Forelimb muscle (tissue), 1 donor: ENCODE measurements around the gene PSD4. TPM values are rescaled to one million over a fixed set of nuclear protein-coding genes. Genes with fewer than 3 reads are reported as not detected.
A peak's percentile ranks its signal among the peaks of the same experiment; 100 is the strongest.

ENCODE experiments used
- DNase-seq: peaks from one replicate; pipeline ENCODE4 v3.0.0-alpha.2; 2013; ENCODE audit warnings: low read depth
- polyA plus RNA-seq: library from polyadenylated mRNA; unstranded; fragments of 120-200 nt; gene quantifications from one replicate; pipeline ENCODE4 v1.2.1, GENCODE V29; 2013; ENCODE audit not compliant: insufficient read length

PSD4 gene
- polyA plus RNA-seq: 1.3 TPM

DNA sequence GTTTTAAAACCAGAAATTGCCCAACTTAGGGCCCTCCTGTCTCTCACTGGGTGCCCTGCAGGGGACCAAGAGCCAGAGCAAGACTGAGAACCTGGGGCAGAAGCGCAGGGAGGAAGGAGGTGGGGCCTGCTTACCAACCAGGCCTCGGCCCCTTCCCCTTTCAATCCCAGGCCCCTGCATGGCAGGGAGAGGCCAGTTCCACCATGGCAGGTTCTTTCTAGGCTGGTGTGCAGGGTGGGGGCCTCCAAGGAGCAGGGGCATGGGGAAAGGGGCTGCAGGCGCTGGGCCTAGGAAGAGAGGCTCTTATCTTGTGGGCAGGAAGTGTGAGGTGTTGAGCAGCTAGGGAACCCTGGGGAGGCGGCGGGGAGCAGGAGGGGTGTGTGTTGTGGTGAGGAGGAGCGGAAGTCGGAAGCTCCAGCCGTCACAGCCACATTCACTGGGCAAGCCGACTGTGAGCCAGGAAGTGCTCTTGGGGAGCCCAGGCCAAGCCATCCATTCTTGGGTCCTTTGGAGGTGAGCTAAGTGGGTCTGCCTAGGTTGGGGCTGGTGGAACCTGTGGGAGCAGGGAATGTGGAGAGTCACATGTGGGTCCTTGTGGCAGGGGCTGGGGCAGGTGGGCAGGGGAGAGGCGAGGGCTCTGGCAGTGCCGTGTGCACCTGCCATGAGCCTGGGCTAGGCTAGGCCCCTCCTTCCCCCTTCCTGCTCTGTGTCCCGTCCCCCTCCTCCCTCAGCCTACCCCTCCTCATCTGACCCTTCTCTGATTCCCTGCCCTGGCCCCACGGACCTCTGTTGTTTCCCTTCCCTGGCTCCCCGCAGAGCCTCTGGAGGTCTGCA is at the start of gene PSD4:
Gene PSD4 (plus strand): TSS at position 430 of the 834 bp plus-strand sequence. CDS start 8,486 bp downstream, outside the sequence.
- DNase-seq: no peak

GRCh38 chr2:113124181-113124961 is 49.4 kb upstream of the PSD4 start:
- no peak for DNase-seq

DNA sequence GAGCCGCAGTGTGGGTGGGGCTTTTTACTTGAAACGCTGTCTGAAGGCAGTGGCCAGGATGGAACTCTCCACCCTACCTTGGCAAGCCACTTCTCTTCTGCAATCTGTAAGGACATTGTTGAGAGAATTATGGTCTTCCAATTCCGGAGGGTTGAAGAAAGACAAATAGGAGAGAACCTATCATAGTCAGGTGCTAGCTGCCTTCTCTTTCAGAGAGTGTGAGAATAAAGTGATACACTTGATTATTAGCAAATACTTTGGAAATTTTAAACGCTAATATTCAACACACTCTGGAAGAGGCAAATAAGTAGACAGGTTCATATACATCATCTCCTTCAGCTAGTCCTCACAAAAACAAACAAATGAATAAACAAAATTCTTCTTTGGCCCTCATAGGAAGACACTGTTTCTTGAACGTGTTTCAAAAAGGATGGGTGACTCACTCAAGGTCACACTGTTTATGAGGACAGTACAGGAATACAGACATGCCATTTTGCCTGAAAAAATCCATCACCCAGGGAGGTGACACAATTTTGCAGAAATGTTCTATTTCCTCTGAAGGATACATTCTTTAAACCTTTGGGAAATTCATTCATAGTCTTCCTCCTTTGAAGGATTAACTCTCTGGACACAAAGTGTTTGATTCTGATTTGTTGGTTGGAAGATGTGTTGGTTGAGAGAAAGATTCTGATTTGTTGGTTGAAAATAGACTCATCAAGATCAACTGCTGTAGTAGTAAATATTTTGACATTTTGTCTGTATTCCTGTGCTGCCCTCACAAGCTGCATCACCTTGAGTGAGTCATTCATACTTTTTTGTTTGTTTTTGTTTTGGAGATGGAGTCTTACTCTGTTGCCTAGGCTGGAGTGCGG is 48.6 kb upstream of the PSD4 start:
- DNase-seq: no peak

DNA sequence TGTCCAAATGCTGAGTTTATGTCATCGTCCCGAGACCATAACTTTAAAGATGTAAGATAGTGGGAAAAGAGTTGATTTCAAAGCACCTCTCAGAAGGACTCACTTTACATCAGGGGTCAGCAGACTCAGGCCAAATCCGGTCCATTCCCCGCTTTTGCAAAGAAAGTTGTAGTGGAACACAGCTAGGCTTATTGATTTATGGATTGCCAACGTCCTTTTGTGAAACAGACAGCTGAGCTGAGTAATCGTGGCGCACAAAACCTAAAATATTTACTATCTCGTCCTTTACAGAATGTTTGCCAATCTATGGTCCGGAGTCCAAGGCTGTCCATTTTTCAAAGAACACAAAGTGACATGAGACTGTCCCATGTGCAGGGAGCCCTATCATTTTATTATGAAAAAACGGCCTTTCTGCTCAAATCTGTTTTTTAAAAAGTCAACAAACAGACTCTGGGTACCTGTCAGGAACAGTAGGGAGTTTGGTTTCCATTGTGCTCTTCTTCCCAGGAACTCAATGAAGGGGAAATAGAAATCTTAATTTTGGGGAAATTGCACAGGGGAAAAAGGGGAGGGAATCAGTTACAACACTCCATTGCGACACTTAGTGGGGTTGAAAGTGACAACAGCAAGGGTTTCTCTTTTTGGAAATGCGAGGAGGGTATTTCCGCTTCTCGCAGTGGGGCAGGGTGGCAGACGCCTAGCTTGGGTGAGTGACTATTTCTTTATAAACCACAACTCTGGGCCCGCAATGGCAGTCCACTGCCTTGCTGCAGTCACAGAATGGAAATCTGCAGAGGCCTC is 46.7 kb upstream of the PSD4 start, which contains the start of gene IL1RN:
Gene IL1RN (plus strand): TSS at position 754 of the 801 bp plus-strand sequence. CDS start 27 bp downstream, at position 781.
- no peak for DNase-seq

GRCh38 chr2:113127646-113128570 is 45.9 kb upstream of the PSD4 start:
- DNase-seq: no peak

GRCh38 chr2:113129519-113130078 is 44.2 kb upstream of the PSD4 start:
- no peak for DNase-seq

DNA sequence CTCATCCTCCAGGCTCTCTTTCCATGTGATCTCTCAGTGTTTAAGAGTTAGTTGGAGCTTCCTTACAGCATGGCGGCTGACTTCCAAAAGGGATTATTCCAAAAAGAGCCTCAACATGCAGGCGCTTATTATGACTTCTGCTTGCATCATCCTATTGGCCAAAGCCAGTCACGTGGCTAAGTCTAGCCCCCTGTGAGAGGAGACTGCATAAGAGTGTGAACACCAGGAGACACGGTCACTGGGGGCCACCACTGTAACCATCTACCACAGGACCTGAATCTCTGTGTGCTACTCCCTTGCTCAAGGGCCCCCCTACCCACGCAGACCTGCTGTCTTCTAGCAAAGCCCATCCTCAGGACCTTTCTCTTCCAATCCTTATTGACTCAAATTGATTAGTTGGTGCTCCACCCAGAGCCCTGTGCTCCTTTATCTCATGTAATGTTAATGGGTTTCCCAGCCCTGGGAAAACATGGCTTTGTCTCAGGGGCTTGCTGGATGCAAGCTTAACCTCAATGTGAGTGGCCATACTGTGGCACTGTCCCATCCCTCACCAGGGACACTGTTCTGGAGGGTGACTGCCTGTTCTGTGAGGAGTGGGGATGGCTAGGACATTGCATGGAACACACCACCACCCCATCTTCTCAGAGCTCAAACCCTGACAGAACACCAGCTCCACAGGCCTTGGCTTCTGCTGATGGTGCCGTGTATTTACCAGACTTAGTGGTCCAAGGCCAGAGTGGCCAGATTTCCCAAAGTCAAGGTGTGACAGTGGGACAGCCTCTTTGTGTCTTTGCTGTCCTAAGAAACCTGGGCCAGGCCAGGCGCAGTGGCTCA is 42.2 kb upstream of the PSD4 start:
- no peak for DNase-seq

DNA sequence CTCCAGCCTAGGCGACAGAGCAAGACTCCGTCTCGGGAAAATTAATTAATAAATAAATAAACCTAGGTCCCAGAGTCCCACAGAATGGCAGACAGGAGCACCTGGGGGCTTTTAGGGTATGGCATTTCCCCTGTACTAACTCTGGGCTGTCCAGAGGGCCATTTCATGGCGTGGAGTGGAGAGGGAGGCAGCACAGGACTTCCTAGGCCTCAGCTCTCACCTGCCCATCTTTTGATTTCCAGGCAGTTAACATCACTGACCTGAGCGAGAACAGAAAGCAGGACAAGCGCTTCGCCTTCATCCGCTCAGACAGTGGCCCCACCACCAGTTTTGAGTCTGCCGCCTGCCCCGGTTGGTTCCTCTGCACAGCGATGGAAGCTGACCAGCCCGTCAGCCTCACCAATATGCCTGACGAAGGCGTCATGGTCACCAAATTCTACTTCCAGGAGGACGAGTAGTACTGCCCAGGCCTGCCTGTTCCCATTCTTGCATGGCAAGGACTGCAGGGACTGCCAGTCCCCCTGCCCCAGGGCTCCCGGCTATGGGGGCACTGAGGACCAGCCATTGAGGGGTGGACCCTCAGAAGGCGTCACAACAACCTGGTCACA is 41.3 kb upstream of the PSD4 start:
- no peak for DNase-seq

- DNase-seq: no peak
These were observed 39.8 kb upstream of the PSD4 start for GRCh38 chr2:113133704-113134598.

- no peak for DNase-seq
These were observed 39.1 kb upstream of the PSD4 start for GRCh38 chr2:113134717-113135116.

DNA sequence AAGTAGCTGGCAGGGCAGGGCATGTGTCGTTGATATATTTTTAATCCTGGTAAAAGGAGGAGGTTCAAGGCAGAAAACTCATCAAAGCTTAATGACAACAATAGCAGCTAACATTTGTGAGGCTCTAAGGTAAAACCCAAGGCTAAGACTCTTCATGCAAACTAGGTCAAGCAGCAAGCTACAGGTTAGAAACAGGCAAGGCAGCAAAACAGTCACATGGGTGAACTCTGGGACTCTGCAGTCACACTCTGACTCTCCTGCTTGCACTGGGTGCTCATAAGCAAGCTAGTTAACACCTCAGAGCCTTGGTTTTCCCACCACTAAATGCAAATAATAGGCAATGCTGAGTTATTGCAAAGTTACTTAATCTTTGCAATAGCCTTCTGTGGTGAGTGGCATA is 38.5 kb upstream of the PSD4 start:
- DNase-seq: no peak

DNA sequence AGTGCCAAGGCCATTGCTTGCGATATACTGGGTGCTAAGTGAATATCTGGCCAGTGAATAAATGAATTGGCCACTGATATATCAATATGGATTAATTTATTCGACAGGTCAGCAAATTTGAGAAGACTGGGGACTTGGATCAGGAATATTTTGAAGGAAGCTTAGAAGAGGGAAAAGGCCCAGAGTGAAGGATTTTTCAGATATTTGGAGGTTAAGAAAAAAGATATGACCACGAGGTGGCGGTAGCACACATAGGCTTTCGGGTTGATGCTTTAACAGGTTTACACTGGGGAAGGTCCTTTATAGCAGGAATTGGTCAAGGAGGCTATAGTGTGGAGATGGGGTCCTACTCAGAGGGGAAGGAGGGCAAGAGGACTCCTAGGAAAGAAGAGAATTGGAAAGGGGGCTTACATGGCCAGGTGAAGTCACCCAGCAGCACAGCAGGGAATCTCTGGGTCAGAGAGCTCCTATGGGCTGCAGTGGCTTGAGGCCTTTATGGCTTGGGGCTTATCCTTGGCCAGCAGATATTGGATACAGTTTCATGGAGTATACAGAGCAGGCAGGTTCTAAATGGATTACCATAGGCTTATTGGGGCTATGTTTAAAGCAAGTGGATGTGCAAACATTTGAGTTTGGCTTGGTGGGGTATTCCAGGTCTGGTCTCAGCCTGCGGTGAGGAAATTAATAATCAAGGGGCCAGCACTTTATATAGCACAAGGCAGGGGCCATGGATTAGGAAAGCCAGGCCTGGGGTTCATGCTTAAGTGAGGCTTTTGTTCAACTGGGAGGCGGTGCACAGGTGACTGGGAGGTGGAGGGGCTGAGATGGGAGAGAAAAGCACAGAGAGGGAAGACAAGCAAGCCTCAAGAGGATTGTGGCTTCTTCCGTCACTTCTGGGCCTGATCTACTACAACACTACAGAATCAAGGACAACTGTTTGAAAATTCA is 36.7 kb upstream of the PSD4 start:
- DNase-seq: no peak

DNA sequence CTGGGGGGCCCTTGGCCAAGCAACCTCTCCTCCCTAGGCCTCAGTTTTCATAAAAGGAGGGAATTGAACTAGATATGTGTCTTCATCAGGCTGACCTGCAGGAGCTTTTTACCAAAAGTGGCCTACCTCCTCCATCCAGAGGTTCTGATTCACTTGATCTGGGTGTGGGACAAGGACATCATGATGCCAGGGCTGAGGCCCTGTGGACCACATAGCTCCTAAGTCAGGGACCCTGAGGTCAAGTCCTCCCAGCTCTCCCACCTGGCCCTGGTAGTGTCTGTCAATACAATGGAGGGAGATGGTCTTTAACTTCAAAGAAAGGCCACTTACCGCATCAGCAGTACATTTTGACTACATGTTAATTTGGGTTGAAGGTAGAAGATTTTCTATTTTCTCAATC is 35.9 kb upstream of the PSD4 start:
- DNase-seq: no peak

- peak; percentile 48 for DNase-seq
These were observed 35.1 kb upstream of the PSD4 start for GRCh38 chr2:113138428-113139322.

- DNase-seq: no peak
These were observed 32.3 kb upstream of the PSD4 start for GRCh38 chr2:113141451-113141850.
